Measurements from ENCODE around the gene SH3BGRL2. TPM values are rescaled to one million over a fixed set of nuclear protein-coding genes. Genes with fewer than 3 reads are reported as not detected.
"Not testable (repeated sequence)": the region's sequence is repeated elsewhere in the genome, so short reads cannot be mapped to it uniquely, and the experiment has no call there.

Gene SH3BGRL2
- total RNA-seq, 1 experiment from 2014 or later, result 13.5 TPM

- H3K27ac ChIP-seq (ENCODE audit: low read depth, low read length, poor library complexity, severe bottlenecking), result no peak overlapping the region
- ChIA-PET POLR2A (ENCODE audit: low non-redundant PET) (no interaction called here), CTCF (no interaction called here)
- no peaks in the 10 kb centered on the region for H3K9me3 ChIP-seq (ENCODE audit: low read depth, low read length, poor library complexity, severe bottlenecking)
- no peaks in the 10 kb centered on the region for H3K27me3 ChIP-seq (replicated peaks; ENCODE audit: insufficient read depth, low read depth, low read length, poor library complexity)
- intact Hi-C loops (cut with micrococcal nuclease; ENCODE audit: unreplicated experiment), result no loop called here
- no peaks in the 10 kb centered on the region for H3K36me3 ChIP-seq (ENCODE audit: insufficient read depth, low read length, poor library complexity, severe bottlenecking)
- no peak for DNase-seq (ENCODE audit: low spot score)
- BruUV-seq (replicated peaks), result no TSS peak
- H3K4me3 ChIP-seq (ENCODE audit: low read depth, low read length, poor library complexity, severe bottlenecking), result no peak overlapping the region
- TF ChIP-seq CTCF (conservative IDR thresholded peaks at IDR 0.05; ENCODE audit: low read depth, low read length) (no peak), EZH2 (IDR thresholded peaks at IDR 0.05; ENCODE audit: borderline replicate concordance, low read depth, low read length, poor library complexity, severe bottlenecking) (no peak)
- no peaks in the 10 kb centered on the region for H3K4me1 ChIP-seq (ENCODE audit: insufficient read depth, low read length, poor library complexity, severe bottlenecking)
These were observed 26.1 kb downstream of the SH3BGRL2 start for GRCh38 chr6:79657238-79657637.

DNA sequence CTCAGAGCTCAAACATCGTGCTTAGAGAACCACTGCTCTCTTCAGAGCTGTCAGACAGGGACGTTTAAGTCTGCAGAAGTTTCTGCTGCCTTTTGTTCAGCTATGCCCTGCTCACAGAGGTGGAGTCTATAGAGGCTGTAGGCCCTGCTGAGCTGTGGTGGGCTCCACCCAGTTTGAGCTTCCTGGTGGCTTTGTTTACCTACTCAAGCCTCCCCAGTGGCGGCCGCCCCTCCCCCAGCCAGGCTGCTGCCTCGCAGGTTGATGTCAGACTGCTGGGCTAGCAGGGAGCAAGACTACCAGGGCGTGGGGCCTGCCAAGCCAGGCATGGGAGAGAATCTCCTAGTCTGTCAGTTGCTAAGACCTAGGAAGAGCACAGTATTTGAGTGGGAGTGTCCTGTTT, 32.5 kb downstream of the SH3BGRL2 start:
- H3K9me3 ChIP-seq (ENCODE audit: low read depth, low read length, poor library complexity, severe bottlenecking); H3K4me1 ChIP-seq (ENCODE audit: insufficient read depth, low read length, poor library complexity, severe bottlenecking); DNase-seq (ENCODE audit: low spot score); CTCF ChIA-PET; intact Hi-C loops (cut with micrococcal nuclease; ENCODE audit: unreplicated experiment); H3K27me3 ChIP-seq (replicated peaks; ENCODE audit: insufficient read depth, low read depth, low read length, poor library complexity); POLR2A ChIA-PET (ENCODE audit: low non-redundant PET); H3K27ac ChIP-seq (ENCODE audit: low read depth, low read length, poor library complexity, severe bottlenecking); BruUV-seq (replicated peaks); H3K36me3 ChIP-seq (ENCODE audit: insufficient read depth, low read length, poor library complexity, severe bottlenecking); H3K4me3 ChIP-seq (ENCODE audit: low read depth, low read length, poor library complexity, severe bottlenecking): not testable (repeated sequence)

GRCh38 chr6:79665725-79666551, 34.8 kb downstream of the SH3BGRL2 start:
- no peaks in the 10 kb centered on the region for H3K9me3 ChIP-seq (ENCODE audit: low read depth, low read length, poor library complexity, severe bottlenecking)
- POLR2A ChIA-PET (ENCODE audit: low non-redundant PET), result no interaction called here
- no TSS peak for BruUV-seq (replicated peaks)

More at GRCh38 chr6:79665725-79666551, 34.8 kb downstream of the SH3BGRL2 start:
- CTCF ChIA-PET, result no interaction called here
- no peaks in the 10 kb centered on the region for H3K4me1 ChIP-seq (ENCODE audit: insufficient read depth, low read length, poor library complexity, severe bottlenecking)
- H3K27me3 ChIP-seq (replicated peaks; ENCODE audit: insufficient read depth, low read depth, low read length, poor library complexity), result no peaks in the 10 kb centered on the region
- no peak for DNase-seq (ENCODE audit: low spot score)
- intact Hi-C loops (cut with micrococcal nuclease; ENCODE audit: unreplicated experiment), result no loop called here
- H3K36me3 ChIP-seq (ENCODE audit: insufficient read depth, low read length, poor library complexity, severe bottlenecking), result no peaks in the 10 kb centered on the region
- H3K27ac ChIP-seq (ENCODE audit: low read depth, low read length, poor library complexity, severe bottlenecking), result no peak overlapping the region
- TF ChIP-seq EZH2 (IDR thresholded peaks at IDR 0.05; ENCODE audit: borderline replicate concordance, low read depth, low read length, poor library complexity, severe bottlenecking), result no peak
- no peak for TF ChIP-seq CTCF (conservative IDR thresholded peaks at IDR 0.05; ENCODE audit: low read depth, low read length)
- H3K4me3 ChIP-seq (ENCODE audit: low read depth, low read length, poor library complexity, severe bottlenecking), result no peak overlapping the region
